NT2/D1 (cell line): Measurements from ENCODE around the gene GHRH.

ENCODE experiments used
- YY1 ChIP-seq: IDR thresholded peaks from 2 replicates; pipeline ENCODE4 v1.6.1; 2011; ENCODE audit not compliant: insufficient read length, insufficient read depth
- ZNF274 ChIP-seq: IDR thresholded peaks from 2 replicates; pipeline ENCODE4 v1.6.1; 2011; ENCODE audit warnings: mild to moderate bottlenecking, low read depth, low read length

GRCh38 chr20:37257988-37258387, 3.6 kb downstream of the GHRH start:
- TF ChIP-seq YY1, result no peak
- TF ChIP-seq ZNF274, result no peak
